Eye (tissue), 1 donor: ENCODE measurements around the gene MKS1.

Experiments used
- DNase-seq: peaks from one replicate; pipeline ENCODE4 v3.0.0-alpha.2; 2015

The MKS1 gene

GRCh38 chr17:58195518-58196123 is 23.4 kb downstream of the MKS1 start:
- DNase-seq = no peak

- no peak for DNase-seq
These were observed 25.3 kb downstream of the MKS1 start for GRCh38 chr17:58193641-58194255.

DNA sequence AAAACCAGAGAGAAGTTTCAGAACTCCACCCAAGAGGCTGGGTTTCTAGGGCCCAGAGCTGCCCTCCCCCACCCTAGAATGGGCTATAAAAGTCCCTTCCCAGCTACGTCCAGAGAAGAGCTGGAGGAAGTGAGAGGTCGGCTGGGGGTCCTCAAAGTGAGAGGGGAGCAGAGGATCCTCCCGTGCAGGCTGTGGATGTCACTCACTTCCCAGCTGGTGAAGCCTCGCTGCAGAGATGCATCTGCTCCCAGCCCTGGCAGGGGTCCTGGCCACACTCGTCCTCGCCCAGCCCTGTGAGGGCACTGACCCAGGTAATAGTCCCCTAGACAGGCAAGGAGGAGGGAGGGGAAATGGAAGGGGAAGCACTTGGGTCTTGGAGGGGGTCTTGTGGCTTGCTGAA is 26.4 kb downstream of the MKS1 start, which contains the start of gene EPX:
Gene EPX, plus strand, starts transcription at position 115 of the 400 bp plus-strand sequence. Its CDS starts 121 bp downstream, at position 236.
- no peak for DNase-seq

GRCh38 chr17:58191241-58191896 is 27.7 kb downstream of the MKS1 start:
- no peak for DNase-seq

DNA sequence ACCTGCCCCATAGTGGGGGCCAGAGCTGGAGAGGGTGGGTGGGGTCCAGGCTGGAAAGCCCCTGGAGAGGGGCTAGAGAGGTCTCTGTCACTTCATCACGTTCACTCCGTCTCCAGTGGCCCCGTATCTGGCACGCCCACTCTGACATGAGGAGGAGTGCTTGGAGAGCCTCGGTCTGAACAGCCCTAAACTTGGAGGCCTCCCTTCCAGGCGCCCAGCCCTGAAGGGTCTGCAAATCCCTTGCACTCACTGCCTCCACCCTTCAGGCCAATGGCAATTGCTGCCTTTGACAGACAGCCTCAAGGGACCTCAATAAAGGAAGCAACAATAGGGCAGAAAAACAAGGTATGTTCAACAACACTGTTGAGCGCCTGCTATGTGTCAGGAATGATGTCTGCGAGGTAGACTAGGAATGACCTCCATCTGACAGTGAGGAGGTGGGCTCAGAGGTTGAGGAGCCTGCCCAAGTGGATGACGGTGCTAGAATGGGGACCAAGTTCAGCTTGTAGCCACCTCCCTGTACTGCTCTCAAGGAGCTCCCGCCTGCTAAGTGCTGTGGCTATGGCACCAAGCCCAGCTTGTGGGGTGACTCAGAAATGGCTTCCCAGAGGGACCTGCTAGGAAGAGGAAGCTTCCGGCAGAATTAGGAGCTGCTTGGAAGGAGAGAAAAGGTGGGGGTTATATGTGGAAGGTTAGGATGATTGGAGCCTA is 29.5 kb downstream of the MKS1 start:
- peak; percentile 4 for DNase-seq

- no peak for DNase-seq
These were observed 31.4 kb downstream of the MKS1 start for GRCh38 chr17:58187675-58188074.

- no peak for DNase-seq
These were observed 32.0 kb downstream of the MKS1 start for GRCh38 chr17:58187063-58187462.

DNA sequence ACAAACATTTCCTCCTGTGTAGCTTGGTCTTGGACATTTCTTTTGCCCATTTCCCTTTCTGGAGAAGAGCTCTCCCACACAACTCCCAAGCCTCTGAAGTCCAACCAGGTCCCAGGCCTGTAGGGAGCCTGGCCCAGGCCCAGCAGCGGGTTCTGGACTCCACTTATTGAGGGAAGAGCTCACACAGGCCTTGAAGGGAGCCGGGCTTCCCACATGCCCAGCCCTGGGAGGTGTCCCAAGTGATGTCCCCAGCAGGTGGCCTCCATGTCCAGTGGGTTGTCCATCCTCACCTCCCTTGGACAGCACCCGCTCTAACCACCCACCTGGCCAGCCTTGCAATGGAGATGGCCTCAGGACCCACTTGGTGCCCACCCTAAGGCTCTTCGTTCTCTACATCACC is 32.5 kb downstream of the MKS1 start:
- no peak for DNase-seq

DNA sequence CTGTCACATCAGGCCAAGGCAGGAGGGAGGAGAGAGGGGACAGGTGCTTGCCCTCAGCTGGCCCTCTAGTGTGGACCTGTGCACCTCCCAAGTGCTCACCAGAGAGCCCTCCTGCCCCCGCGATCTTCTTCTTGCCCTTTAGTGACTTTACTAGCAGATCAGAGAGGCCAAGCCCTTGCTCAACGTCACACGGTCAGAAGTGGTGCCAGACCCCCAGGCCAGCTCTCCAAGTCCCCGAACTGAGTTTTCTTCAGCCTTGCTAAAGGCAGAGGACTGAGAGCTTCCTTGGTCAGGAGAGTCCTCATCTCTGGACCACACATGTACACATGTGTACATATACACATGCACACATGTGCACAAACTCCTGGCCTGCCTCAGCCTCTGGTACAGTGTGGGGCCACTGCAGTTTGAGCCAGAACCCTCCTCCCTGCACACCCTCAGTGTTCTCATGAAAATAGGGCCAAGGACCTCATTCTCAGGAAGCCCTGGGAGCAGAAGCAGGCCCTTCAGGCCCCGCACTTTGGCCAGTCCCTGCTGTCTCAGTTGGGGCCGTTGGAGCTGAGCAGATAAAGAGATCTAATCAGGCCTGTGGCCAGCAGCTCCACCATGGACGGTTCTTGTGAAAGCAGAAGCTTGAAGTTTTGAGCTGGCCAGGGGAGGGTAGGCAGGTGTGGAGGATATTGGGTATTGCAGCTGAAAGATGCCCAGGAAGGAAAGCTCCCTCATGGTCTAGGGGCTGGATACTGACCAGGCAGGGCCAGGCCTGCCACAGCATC is 33.9 kb downstream of the MKS1 start:
- DNase-seq = no peak

- no peak for DNase-seq
These were observed 34.6 kb downstream of the MKS1 start for GRCh38 chr17:58184308-58184985.

GRCh38 chr17:58183514-58183913 is 35.5 kb downstream of the MKS1 start:
- no peak for DNase-seq

DNA sequence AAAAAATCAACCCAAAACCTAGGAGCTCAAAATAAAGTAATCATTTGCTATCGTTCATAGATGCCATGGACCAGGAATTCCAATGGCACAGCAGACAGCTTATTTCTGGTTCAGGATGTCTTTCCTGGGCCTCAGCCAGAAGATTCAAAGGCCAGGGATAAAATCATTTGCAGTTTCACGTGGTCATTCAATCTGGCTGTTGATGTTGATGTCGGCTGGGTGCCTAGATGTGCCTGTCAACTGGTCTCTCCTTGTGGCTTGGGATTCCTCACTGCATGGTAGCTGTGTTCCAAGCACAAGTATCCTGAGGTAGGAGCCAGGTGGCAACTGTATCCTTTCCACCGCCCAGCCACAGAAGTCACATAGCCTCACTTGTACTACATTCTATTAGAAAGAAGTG is 37.3 kb downstream of the MKS1 start:
- DNase-seq = no peak

- DNase-seq = no peak
These were observed 42.9 kb downstream of the MKS1 start for GRCh38 chr17:58176200-58176599.

DNA sequence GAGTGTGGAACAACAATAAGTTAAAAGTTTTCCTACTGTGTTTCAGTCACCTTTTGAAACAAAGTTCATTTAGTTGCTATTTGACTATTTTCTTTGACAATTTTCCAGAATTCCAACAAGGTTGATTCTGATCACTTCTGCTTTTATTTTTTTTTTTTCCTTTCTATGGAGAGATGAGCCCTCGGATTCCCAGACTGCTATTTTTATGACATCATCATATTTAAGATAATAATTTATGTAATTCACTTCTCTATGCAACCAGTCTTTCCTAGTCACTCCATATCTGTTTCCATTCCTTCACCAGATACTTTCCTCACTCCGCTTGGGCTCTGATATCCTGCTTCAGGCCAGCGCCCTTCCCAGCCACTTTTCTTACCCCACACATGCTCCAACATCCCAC is 44.2 kb downstream of the MKS1 start:
- DNase-seq = no peak

- peak; percentile 10 for DNase-seq
These were observed 46.5 kb downstream of the MKS1 start for GRCh38 chr17:58172369-58173071.

GRCh38 chr17:58170622-58171021 is 48.4 kb downstream of the MKS1 start:
- no peak for DNase-seq

DNA sequence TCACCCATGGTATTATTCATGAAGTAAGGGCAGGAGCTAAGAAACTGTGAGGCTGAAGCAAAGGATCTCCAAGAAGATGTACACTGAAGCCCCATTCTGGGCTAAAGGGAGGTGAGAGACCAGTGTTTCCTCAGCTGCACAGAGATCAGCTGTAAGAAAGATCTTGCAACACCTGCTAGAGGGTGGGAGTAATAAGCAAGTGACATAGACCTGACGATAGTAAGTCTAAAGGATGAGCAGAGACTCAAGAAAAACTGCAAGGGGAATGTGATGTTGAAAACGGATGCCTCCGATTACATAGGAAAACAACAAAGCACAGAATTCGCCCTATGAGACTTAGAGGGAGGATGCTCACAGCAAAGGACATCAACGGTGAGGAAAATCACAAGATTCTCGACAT is 52.4 kb downstream of the MKS1 start, which contains the start of gene OR4D2:
Gene OR4D2, plus strand, starts transcription at position 301 of the 400 bp plus-strand sequence. CDS start 2,674 bp downstream, outside the sequence.
- DNase-seq = no peak

DNA sequence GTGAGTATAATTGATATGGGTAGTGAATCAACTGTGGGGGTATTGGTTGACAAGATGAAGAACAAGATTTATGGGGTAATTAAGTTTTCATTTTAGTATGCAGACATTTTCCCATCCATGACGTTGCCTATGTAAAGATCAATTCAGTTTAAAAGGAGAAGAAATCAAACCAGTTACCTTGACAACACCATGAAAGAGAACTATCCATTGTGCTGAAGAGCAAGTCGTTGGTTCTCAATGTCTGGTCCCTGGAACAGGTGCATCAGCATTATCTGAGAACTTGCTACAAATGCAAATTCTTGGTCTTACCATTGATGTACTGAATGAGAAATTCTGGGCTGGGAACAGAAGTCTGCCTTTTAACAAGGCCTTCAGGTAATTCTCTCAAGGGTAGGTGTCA is 53.1 kb downstream of the MKS1 start:
- DNase-seq = no peak

- DNase-seq = no peak
These were observed 57.5 kb downstream of the MKS1 start for GRCh38 chr17:58161566-58161965.

GRCh38 chr17:58158181-58158580 is 60.9 kb downstream of the MKS1 start:
- DNase-seq = no peak
